Loucy (cell line): Measurements from ENCODE around the gene KIF13A.

Source experiments
- H2AFZ ChIP-seq: fragments of 200-600 bp; sonication (generic); 2 replicates; pipeline ENCODE4 v1.6.0; 2016; ENCODE audit warnings: antibody characterized with exemption, mild to moderate bottlenecking, low read length, moderate library complexity
- H3F3A ChIP-seq: fragments of 200-600 bp; 2 replicates; pipeline ENCODE4 v1.6.0; 2016; ENCODE audit warnings: antibody characterized with exemption, low read depth, mild to moderate bottlenecking
- H3K27me3 ChIP-seq: fragments of 200-600 bp; sonication (generic); 2 replicates; pipeline ENCODE4 v1.6.1; 2014; ENCODE audit warnings: low read length, mild to moderate bottlenecking; ENCODE audit not compliant: insufficient read depth, poor library complexity, severe bottlenecking
- H3K36me3 ChIP-seq: fragments of 200-600 bp; sonication (generic); 2 replicates; pipeline ENCODE4 v1.6.1; 2016; ENCODE audit warnings: low read length; ENCODE audit not compliant: insufficient read depth
- H3K4me1 ChIP-seq: fragments of 200-600 bp; sonication (generic); 2 replicates; pipeline ENCODE4 v1.5.1; 2014; ENCODE audit warnings: low read length, mild to moderate bottlenecking; ENCODE audit not compliant: insufficient read depth, poor library complexity, severe bottlenecking
- H3K4me2 ChIP-seq: fragments of 200-600 bp; sonication (generic); 2 replicates; pipeline ENCODE4 v1.6.0; 2014; ENCODE audit warnings: antibody characterized with exemption, low read length, low read depth, mild to moderate bottlenecking; ENCODE audit not compliant: poor library complexity, severe bottlenecking
- H3K4me3 ChIP-seq: fragments of 200-600 bp; sonication (generic); 2 replicates; pipeline ENCODE4 v1.5.1; 2014; ENCODE audit warnings: low read length, mild to moderate bottlenecking, mixed read lengths; ENCODE audit not compliant: poor library complexity, severe bottlenecking
- H3K79me2 ChIP-seq: fragments of 200-600 bp; sonication (generic); 2 replicates; pipeline ENCODE4 v1.6.1; 2014; ENCODE audit warnings: low read length; ENCODE audit not compliant: insufficient read depth
- H3K9ac ChIP-seq: fragments of 200-600 bp; sonication (generic); 2 replicates; pipeline ENCODE4 v1.6.0; 2014; ENCODE audit warnings: mild to moderate bottlenecking, low read depth, low read length, moderate library complexity; ENCODE audit not compliant: poor library complexity, severe bottlenecking
- H3K9me2 ChIP-seq: fragments of 200-600 bp; sonication (generic); replicated peaks from 2 replicates; pipeline ENCODE4 v1.6.1; 2016; ENCODE audit warnings: low read depth, low read length, mixed read lengths
- H3K9me3 ChIP-seq: fragments of 200-600 bp; sonication (generic); 2 replicates; pipeline ENCODE4 v1.6.1; 2014; ENCODE audit warnings: mild to moderate bottlenecking, antibody characterized with exemption, low read length, low read depth; ENCODE audit not compliant: insufficient read depth
- H4K20me1 ChIP-seq: fragments of 200-600 bp; sonication (generic); 2 replicates; pipeline ENCODE4 v1.6.0; 2014; ENCODE audit warnings: antibody characterized with exemption, low read length, mild to moderate bottlenecking; ENCODE audit not compliant: insufficient read depth, poor library complexity, severe bottlenecking
- EZH2phosphoT487 ChIP-seq: fragments of 200-600 bp; IDR thresholded peaks from 2 replicates; pipeline ENCODE4 v1.6.1; 2018; ENCODE audit warnings: antibody characterized with exemption, mild to moderate bottlenecking, moderate library complexity, borderline replicate concordance
- TF ChIP-seq, protein P1 (sequence below): fragments of 200-600 bp; sonication (generic); conservative IDR thresholded peaks from 2 replicates; pipeline ENCODE4 v1.5.1; 2014; ENCODE audit warnings: mild to moderate bottlenecking, antibody characterized with exemption, low read length

The KIF13A gene

DNA sequence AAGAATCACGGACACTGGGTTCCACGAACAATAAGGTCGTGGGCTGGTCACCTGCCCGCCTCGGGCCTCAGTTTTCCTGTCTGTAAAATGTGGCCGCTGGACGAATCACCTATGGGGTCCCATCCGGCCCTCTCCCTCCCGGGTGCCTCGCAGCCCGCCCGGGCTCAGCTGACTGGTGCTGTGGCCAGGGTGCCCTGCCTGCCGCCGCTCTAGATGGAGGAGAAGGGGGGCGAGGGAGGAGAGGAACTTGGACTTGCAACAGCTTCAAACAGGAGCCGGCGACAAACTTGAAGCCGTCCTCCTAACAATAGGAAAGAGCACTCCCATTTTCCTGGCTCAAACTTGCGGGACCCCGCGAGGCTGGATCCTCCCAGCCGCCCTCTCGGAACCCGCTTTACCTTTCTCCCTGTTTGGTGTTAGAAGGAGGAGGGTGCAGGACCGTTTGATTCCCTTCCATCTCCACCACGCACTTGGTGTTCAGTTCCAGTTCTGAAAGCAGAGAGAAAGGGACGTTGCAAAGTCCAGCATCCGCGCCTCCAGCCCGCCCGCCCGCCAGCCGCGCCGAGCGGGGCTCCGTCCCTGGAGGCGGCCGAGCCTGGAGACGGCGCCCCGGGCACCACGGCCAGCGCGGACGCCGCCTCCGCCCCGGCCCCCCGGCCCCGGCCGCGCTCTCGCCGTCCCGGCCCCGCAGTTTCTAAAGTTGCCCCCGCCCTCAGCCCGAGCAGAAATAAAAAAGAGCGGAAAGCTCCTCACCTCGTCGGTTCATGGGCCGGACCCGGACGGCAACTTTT lies 584 bp downstream of the KIF13A start:
- no peaks in the 10 kb centered on the region for H3K27me3 ChIP-seq
- H3K36me3 ChIP-seq = no peaks in the 10 kb centered on the region
- TF ChIP-seq, protein P1, sequence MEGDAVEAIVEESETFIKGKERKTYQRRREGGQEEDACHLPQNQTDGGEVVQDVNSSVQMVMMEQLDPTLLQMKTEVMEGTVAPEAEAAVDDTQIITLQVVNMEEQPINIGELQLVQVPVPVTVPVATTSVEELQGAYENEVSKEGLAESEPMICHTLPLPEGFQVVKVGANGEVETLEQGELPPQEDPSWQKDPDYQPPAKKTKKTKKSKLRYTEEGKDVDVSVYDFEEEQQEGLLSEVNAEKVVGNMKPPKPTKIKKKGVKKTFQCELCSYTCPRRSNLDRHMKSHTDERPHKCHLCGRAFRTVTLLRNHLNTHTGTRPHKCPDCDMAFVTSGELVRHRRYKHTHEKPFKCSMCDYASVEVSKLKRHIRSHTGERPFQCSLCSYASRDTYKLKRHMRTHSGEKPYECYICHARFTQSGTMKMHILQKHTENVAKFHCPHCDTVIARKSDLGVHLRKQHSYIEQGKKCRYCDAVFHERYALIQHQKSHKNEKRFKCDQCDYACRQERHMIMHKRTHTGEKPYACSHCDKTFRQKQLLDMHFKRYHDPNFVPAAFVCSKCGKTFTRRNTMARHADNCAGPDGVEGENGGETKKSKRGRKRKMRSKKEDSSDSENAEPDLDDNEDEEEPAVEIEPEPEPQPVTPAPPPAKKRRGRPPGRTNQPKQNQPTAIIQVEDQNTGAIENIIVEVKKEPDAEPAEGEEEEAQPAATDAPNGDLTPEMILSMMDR = no peak
- TF ChIP-seq EZH2phosphoT487 = no peak
- no peaks in the 10 kb centered on the region for H3K9me2 ChIP-seq
- H3K4me2 ChIP-seq = peak overlapping the region; percentile 67
- peak overlapping the region; percentile 57 for H3K9ac ChIP-seq
- no peaks in the 10 kb centered on the region for H3F3A ChIP-seq
- H2AFZ ChIP-seq = 0 out of 2 replicates have a peak overlapping the region, but pooled peaks have one; percentile 52
- H4K20me1 ChIP-seq = no peaks in the 10 kb centered on the region
- 0 out of 2 replicates have a peak, but pooled peaks cover 5% of the 10 kb centered on the region for H3K79me2 ChIP-seq
- H3K9me3 ChIP-seq = no peaks in the 10 kb centered on the region
- H3K4me3 ChIP-seq = peak overlapping the region; percentile 75
- peaks cover 25% of the 10 kb centered on the region for H3K4me1 ChIP-seq

- H4K20me1 ChIP-seq = no peaks in the 10 kb centered on the region
- no peaks in the 10 kb centered on the region for H3K27me3 ChIP-seq
- TF ChIP-seq EZH2phosphoT487 = no peak
- TF ChIP-seq, protein P1 = no peak
- H3K4me2 ChIP-seq = peak overlapping the region; percentile 67
- H3K4me3 ChIP-seq = peak overlapping the region; percentile 75
- no peak overlapping the region for H2AFZ ChIP-seq
- no peaks in the 10 kb centered on the region for H3F3A ChIP-seq
- H3K36me3 ChIP-seq = no peaks in the 10 kb centered on the region
- H3K9me2 ChIP-seq = no peaks in the 10 kb centered on the region
- peaks cover 25% of the 10 kb centered on the region for H3K4me1 ChIP-seq
- H3K9ac ChIP-seq = peak overlapping the region; percentile 57
- no peaks in the 10 kb centered on the region for H3K9me3 ChIP-seq
- H3K79me2 ChIP-seq = 0 out of 2 replicates have a peak, but pooled peaks cover 5% of the 10 kb centered on the region
Measured at GRCh38 chr6:17985934-17986655, 1.3 kb downstream of the KIF13A start.

DNA sequence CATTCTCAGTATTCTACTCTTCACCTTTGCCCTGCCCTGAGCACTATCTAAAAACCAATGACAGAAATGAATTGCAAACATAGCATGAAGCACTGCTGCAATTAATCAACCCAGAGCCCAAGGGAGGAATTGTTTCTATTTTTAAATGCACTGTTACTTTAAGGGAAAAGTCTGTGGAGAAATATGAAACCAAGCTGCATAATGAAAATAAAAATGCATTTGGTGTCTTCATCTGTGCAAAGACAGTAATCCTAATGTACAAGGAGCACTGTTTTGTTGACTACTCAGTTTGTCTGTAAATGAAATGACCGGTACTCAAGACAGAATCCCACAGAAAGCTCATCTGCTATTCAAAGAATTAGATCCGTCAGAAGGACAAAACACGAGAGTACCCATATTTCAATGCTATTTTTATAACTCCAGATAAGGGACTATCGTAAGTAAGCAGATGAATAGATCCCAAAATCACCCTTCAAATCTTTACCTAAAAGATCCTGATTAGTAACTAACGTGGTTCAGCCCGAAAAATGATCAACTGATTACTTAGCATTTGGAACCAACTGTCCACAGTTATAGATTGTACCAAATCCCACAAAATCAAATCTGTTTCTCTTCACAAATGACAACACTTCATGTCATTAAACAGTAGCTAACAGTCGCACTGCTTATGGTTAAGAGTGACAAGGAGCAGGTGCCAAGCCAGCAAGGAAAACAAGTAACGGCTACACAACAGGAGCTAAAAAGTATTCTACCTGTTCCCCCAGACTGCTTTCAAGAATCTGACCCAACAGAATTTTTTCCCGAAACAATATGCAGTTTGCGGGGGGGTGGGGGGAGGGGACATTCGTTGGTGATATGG lies 2.4 kb downstream of the KIF13A start:
- Histone ChIP-seq H3K4me2 (peak overlapping the region; percentile 67), H3K36me3 (no peaks in the 10 kb centered on the region), H3F3A (no peaks in the 10 kb centered on the region), H2AFZ (no peak overlapping the region), H3K4me3 (peak overlapping the region; percentile 34), H3K9me2 (no peaks in the 10 kb centered on the region), H3K79me2 (0 out of 2 replicates have a peak, but pooled peaks cover 5% of the 10 kb centered on the region), H4K20me1 (no peaks in the 10 kb centered on the region), H3K27me3 (no peaks in the 10 kb centered on the region), H3K9ac (no peak overlapping the region), H3K9me3 (no peaks in the 10 kb centered on the region), H3K4me1 (peaks cover 25% of the 10 kb centered on the region)
- TF ChIP-seq, protein P1 = no peak
- no peak for TF ChIP-seq EZH2phosphoT487
